Uterine smooth muscle cell (primary cell): ENCODE data around the gene INAFM1. TPM values are rescaled to one million over a fixed set of nuclear protein-coding genes. Genes with fewer than 3 reads are reported as not detected.

ENCODE experiments used
- total RNA-seq: library from RNA; depleted of rRNA; stranded (reverse); fragments of >200 nt; gene quantifications from 2 replicates; pipeline ENCODE4 v1.2.3, GENCODE V29; 2014

Gene INAFM1
- total RNA-seq: 2.4 and 3.1 TPM in 2 replicates

DNA sequence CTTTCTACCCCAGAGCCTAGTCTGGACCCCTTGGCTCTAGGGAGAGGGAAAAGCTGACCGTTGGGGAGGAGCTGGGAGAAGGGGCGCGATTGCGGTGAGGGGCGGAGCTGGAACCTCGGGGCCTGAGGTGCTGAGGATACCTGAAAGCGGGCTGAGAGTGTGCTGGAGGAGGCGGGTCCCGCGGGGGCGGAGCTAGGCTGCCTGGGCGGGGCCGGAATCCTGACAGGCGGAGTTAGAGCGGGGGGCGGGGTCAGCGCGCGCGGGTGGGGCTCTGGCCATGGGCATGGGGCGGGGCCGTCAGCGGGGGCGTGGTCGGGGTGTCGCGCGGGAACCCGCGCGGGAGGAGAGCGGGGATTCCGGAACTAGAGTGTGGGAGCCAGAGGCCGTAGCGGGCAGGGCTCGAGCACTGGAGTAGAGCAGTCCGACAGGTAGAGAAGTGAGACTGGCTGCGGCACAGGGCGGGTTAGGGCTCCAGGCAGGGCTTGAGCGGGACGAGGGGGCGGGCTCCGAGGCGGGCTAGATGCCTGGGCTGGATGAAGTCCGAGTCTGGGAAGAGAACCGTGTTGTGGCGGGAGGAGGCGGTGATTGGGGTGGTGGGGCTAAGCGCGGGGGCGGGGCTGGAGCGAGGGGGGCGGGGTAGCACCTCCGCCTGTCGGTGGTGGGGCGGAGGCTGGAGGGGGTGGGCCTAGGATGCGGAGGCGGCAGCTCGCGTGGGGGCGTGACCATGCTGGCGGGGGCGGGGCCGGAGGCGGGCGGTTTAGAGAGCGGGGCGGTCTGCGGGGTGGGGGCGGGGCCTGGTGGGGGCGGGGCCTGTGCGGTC is at the start of gene INAFM1:
Gene INAFM1, plus strand, starts transcription at position 815 of the 820 bp plus-strand sequence. CDS start 35 bp downstream, outside the sequence.

DNA sequence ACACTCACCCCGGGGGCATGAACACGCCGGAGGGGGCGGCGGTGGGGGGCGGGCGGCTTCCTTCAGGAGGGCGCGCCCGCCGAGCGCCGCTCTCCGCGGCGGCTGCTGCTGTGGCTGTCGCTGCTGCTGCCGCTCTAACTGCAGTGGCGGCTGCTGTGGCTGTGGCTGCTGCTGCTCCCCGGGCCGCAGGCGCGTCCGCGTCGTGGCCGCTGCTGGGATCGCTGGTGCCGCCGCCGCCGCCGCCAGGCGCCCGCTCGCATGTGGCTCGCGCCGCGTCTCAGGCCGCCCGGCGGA is 43.8 kb upstream of the INAFM1 start, which contains the start of gene BBC3:
Gene BBC3, minus strand, starts transcription at position 279 of the 294 bp plus-strand sequence. CDS start 2,768 bp downstream, outside the sequence.

DNA sequence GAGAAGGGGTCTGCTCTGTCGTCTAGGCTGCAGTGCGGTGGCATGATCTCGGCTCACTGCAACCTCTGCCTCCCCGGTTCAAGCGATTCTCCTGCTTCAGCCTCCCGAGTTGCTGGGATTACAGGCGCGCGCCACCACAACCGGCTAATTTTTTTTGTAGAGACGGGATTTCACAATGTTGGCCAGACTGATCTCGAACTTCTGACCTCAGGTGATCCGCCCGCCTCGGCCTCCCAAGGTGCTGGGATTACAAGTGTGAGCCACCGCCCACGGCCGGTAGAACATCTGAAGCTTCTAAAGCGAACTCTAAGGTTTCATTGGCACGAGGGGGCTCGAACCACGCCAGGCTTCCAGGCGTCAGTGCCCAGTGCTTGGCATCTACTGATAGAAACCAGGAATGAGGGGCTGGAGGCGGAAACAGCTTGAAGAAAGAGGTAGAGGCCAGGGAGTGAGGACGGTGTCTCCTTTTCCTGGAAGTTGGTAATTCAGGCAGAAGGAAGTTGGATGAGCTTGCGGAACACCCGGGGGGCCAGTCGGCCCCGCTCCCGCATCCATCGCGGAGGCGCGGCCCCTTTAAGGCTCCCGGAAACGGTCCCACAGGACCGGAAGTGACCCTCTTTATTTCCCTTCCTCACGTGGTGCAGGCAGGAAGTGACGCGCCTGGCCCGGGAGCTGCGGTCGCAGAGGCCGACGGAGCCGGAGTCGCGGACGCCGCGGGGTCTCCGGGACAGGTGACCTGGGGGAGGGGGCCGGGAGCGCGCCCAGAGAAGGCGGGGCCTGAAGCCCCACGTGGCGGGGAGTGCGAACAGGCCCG is 18.6 kb upstream of the INAFM1 start, which contains the start of gene CCDC9:
Gene CCDC9, plus strand, starts transcription at position 647 of the 814 bp plus-strand sequence. CDS start 1,876 bp downstream, outside the sequence.

GRCh38 chr19:47309608-47310007 is 34.9 kb downstream of the INAFM1 start, which contains the start of gene C5AR1:
Gene C5AR1 (plus strand): TSS chr19:47309861. CDS start chr19:47309896, 35 bp downstream.

Other genes with a start within 250 kb of the INAFM1 start
- 19.1 and 23.7 TPM in 2 replicates for gene TMEM160, start 226.3 kb upstream of the INAFM1 start, total RNA-seq
- gene ZC3H4, start 161.1 kb upstream of the INAFM1 start, total RNA-seq: 14.8 and 17.6 TPM in 2 replicates
- 143 and 253 TPM in 2 replicates for gene SAE1, start 144.1 kb upstream of the INAFM1 start, total RNA-seq
- 12.2 and 27.0 TPM in 2 replicates for gene BBC3, start 43.7 kb upstream of the INAFM1 start, total RNA-seq
- gene CCDC9, start 18.4 kb upstream of the INAFM1 start, total RNA-seq: 9.5 and 13.2 TPM in 2 replicates
- gene C5AR1, start 35.0 kb downstream of the INAFM1 start, total RNA-seq: 0.12 and 0.66 TPM in 2 replicates
- gene C5AR2, start 57.3 kb downstream of the INAFM1 start, total RNA-seq: under 0.01 TPM in 1 of 2 replicates, not detected in the other
- 12.3 and 15.6 TPM in 2 replicates for gene DHX34, start 74.4 kb downstream of the INAFM1 start, total RNA-seq
- 67.5 and 99.3 TPM in 2 replicates for gene MEIS3, start 144.6 kb downstream of the INAFM1 start, total RNA-seq
- under 0.01 TPM in 1 of 2 replicates, not detected in the other for gene SLC8A2, start 197.0 kb downstream of the INAFM1 start, total RNA-seq
- gene KPTN, start 209.3 kb downstream of the INAFM1 start, total RNA-seq: 4.0 and 5.9 TPM in 2 replicates
- gene NAPA, start 240.2 kb downstream of the INAFM1 start, total RNA-seq: 79.2 and 85.4 TPM in 2 replicates